ENCODE data around the gene OR4D2. TPM values are rescaled to one million over a fixed set of nuclear protein-coding genes. Genes with fewer than 3 reads are reported as not detected.

The OR4D2 gene
- total RNA-seq, 1 donor from 2014 or later, result not detected

GRCh38 chr17:58147930-58148434 lies 18.8 kb upstream of the OR4D2 start, which contains the start of gene OR4D1:
TSS of gene OR4D1 (plus strand) at chr17:58148384. CDS start at chr17:58155154, 6,770 bp downstream.
- H3K9me3 ChIP-seq, result peaks cover 22% of the 10 kb centered on the region
- DNase-seq, result no peak
- intact Hi-C loops (cut with DNase I), result no loop called here
- TF ChIP-seq CTCF (IDR thresholded peaks at IDR 0.05), result no peak
- H3K4me1 ChIP-seq, result peaks cover 4% of the 10 kb centered on the region
- H3K27me3 ChIP-seq (ENCODE audit: low read depth), result peaks cover 5% of the 10 kb centered on the region
- H3K36me3 ChIP-seq, result no peaks in the 10 kb centered on the region
- ATAC-seq, result no peak
- no peak within 1 kb of the TSS for H3K4me3 ChIP-seq
- H3K27ac ChIP-seq, result no peak within 1 kb of the TSS

GRCh38 chr17:58148609-58149008 lies 18.2 kb upstream of the OR4D2 start:
- TF ChIP-seq CTCF (IDR thresholded peaks at IDR 0.05), result no peak
- Histone ChIP-seq H3K27ac (no peak overlapping the region), H3K4me1 (peaks cover 4% of the 10 kb centered on the region), H3K36me3 (no peaks in the 10 kb centered on the region), H3K4me3 (no peak overlapping the region), H3K9me3 (peaks cover 22% of the 10 kb centered on the region), H3K27me3 (ENCODE audit: low read depth) (peaks cover 5% of the 10 kb centered on the region)
- intact Hi-C loops (cut with DNase I), result no loop called here
- ATAC-seq (no peak), DNase-seq (no peak)

- peaks cover 4% of the 10 kb centered on the region for H3K4me1 ChIP-seq
- H3K27ac ChIP-seq, result no peak overlapping the region
- H3K27me3 ChIP-seq (ENCODE audit: low read depth), result peaks cover 5% of the 10 kb centered on the region
- ATAC-seq (no peak), DNase-seq (no peak)
- peaks cover 8% of the 10 kb centered on the region for H3K9me3 ChIP-seq
- intact Hi-C loops (cut with DNase I), result no loop called here
- H3K36me3 ChIP-seq, result no peaks in the 10 kb centered on the region
- no peak for TF ChIP-seq CTCF (IDR thresholded peaks at IDR 0.05)
- no peak overlapping the region for H3K4me3 ChIP-seq
These were observed 16.4 kb upstream of the OR4D2 start for GRCh38 chr17:58150394-58150793.

GRCh38 chr17:58153046-58153445 lies 13.7 kb upstream of the OR4D2 start:
- Histone ChIP-seq H3K4me1 (peaks cover 11% of the 10 kb centered on the region), H3K4me3 (no peak overlapping the region), H3K9me3 (no peaks in the 10 kb centered on the region), H3K36me3 (no peaks in the 10 kb centered on the region), H3K27ac (no peak overlapping the region), H3K27me3 (ENCODE audit: low read depth) (peaks cover 24% of the 10 kb centered on the region)
- ATAC-seq, result peak; percentile 28 to 55
- intact Hi-C loops (cut with DNase I), result no loop called here
- DNase-seq, result no peak
- no peak for TF ChIP-seq CTCF (IDR thresholded peaks at IDR 0.05)

GRCh38 chr17:58153671-58154070 lies 13.1 kb upstream of the OR4D2 start:
- no peak overlapping the region for H3K27ac ChIP-seq
- no peak for TF ChIP-seq CTCF (IDR thresholded peaks at IDR 0.05)
- no peaks in the 10 kb centered on the region for H3K9me3 ChIP-seq
- DNase-seq (no peak), ATAC-seq (no peak)
- H3K36me3 ChIP-seq, result no peaks in the 10 kb centered on the region
- H3K27me3 ChIP-seq (ENCODE audit: low read depth), result peaks cover 25% of the 10 kb centered on the region
- intact Hi-C loops (cut with DNase I), result no loop called here
- H3K4me3 ChIP-seq, result no peak overlapping the region
- peaks cover 11% of the 10 kb centered on the region for H3K4me1 ChIP-seq

Data from lower lobe of right lung (tissue), 2 donors.